ENCODE results near the gene CD28. TPM values are rescaled to one million over a fixed set of nuclear protein-coding genes. Genes with fewer than 3 reads are reported as not detected.
"Not testable (repeated sequence)": the region's sequence is repeated elsewhere in the genome, so short reads cannot be mapped to it uniquely, and the experiment has no call there.

The CD28 gene
- total and polyA plus RNA-seq, 2 experiments from 2014 or later, result 0.11 TPM

GRCh38 chr2:203694191-203694590, 12.2 kb upstream of the CD28 start:
- Histone ChIP-seq H3K4me3 (no peak overlapping the region), H3K79me2 (ENCODE audit: insufficient read depth) (no peaks in the 10 kb centered on the region), H3K27ac (no peak overlapping the region), H4K20me1 (ENCODE audit: insufficient read depth) (no peaks in the 10 kb centered on the region), H3K9ac (no peak overlapping the region), H3K9me3 (ENCODE audit: low read depth) (no peaks in the 10 kb centered on the region), H3K4me2 (ENCODE audit: unreplicated experiment) (no peak overlapping the region), H3K27me3 (replicated peaks; ENCODE audit: insufficient read depth) (no peaks in the 10 kb centered on the region), H3K4me1 (ENCODE audit: insufficient read depth) (peaks cover 14% of the 10 kb centered on the region), H3K9me2 (ENCODE audit: insufficient read depth) (no peaks in the 10 kb centered on the region), H3K36me3 (ENCODE audit: low read depth) (no peaks in the 10 kb centered on the region), H2AFZ (no peak overlapping the region), H3F3A (ENCODE audit: insufficient read depth) (peaks cover 9% of the 10 kb centered on the region; the same call in 1 of the 2 replicates)
- DNase-seq, result no peak
- 73 to 74% methylated on average over 3 of the region's 3 CpGs for WGBS, 2 experiments (ENCODE audit: low coverage in 1 of 2, low lambda C conversion rate in 2 of 2, missing lambda C conversion rate in 2 of 2)
- TF ChIP-seq EZH2phosphoT487 (IDR thresholded peaks at IDR 0.05; ENCODE audit: insufficient read depth, low read depth), result no peak
- TF ChIP-seq EZH2 (IDR thresholded peaks at IDR 0.05; ENCODE audit: insufficient read depth, poor library complexity, severe bottlenecking), result no peak
- in situ Hi-C loops (cut with MboI), result no loop called here

- H3K79me2 ChIP-seq (ENCODE audit: insufficient read depth), result no peaks in the 10 kb centered on the region
- H3K4me2 ChIP-seq (ENCODE audit: unreplicated experiment), result no peak overlapping the region
- no peaks in the 10 kb centered on the region for H3F3A ChIP-seq (ENCODE audit: insufficient read depth)
- no peaks in the 10 kb centered on the region for H3K9me3 ChIP-seq (ENCODE audit: low read depth)
- H4K20me1 ChIP-seq (ENCODE audit: insufficient read depth), result no peaks in the 10 kb centered on the region
- H2AFZ ChIP-seq, result no peak overlapping the region
- in situ Hi-C loops (cut with MboI), result no loop called here
- DNase-seq, result no peak
- no peaks in the 10 kb centered on the region for H3K27me3 ChIP-seq (replicated peaks; ENCODE audit: insufficient read depth)
- H3K27ac ChIP-seq, result no peak overlapping the region
- no peaks in the 10 kb centered on the region for H3K9me2 ChIP-seq (ENCODE audit: insufficient read depth)
- TF ChIP-seq EZH2phosphoT487 (IDR thresholded peaks at IDR 0.05; ENCODE audit: insufficient read depth, low read depth) (no peak), EZH2 (IDR thresholded peaks at IDR 0.05; ENCODE audit: insufficient read depth, poor library complexity, severe bottlenecking) (no peak)
- no peaks in the 10 kb centered on the region for H3K4me1 ChIP-seq (ENCODE audit: insufficient read depth)
- H3K36me3 ChIP-seq (ENCODE audit: low read depth), result no peaks in the 10 kb centered on the region
- H3K4me3 ChIP-seq, result no peak overlapping the region
- H3K9ac ChIP-seq, result no peak overlapping the region
- 63 to 69% methylated on average over 1 of the region's 1 CpG for WGBS, 2 experiments (ENCODE audit: low coverage in 1 of 2, low lambda C conversion rate in 2 of 2, missing lambda C conversion rate in 2 of 2)
These were observed 9.2 kb upstream of the CD28 start for GRCh38 chr2:203697190-203697589.

- H3K4me2 ChIP-seq (ENCODE audit: unreplicated experiment); DNase-seq; in situ Hi-C loops (cut with MboI); H3K27ac ChIP-seq; H3F3A ChIP-seq (ENCODE audit: insufficient read depth); H3K4me1 ChIP-seq (ENCODE audit: insufficient read depth); H3K27me3 ChIP-seq (replicated peaks; ENCODE audit: insufficient read depth); H3K9me3 ChIP-seq (ENCODE audit: low read depth); H3K4me3 ChIP-seq; H3K9me2 ChIP-seq (ENCODE audit: insufficient read depth); H3K79me2 ChIP-seq (ENCODE audit: insufficient read depth); H3K9ac ChIP-seq; H4K20me1 ChIP-seq (ENCODE audit: insufficient read depth); H3K36me3 ChIP-seq (ENCODE audit: low read depth); H2AFZ ChIP-seq: not testable (repeated sequence)
- WGBS, 2 experiments (ENCODE audit: low coverage in 1 of 2, low lambda C conversion rate in 2 of 2, missing lambda C conversion rate in 2 of 2), result 75 to 79% methylated on average over 2 of the region's 2 CpGs
These were observed 8.7 kb upstream of the CD28 start for GRCh38 chr2:203697763-203698162.

- H3K9ac ChIP-seq; H3K4me1 ChIP-seq (ENCODE audit: insufficient read depth); DNase-seq; H4K20me1 ChIP-seq (ENCODE audit: insufficient read depth); H3K9me2 ChIP-seq (ENCODE audit: insufficient read depth); in situ Hi-C loops (cut with MboI); H3K79me2 ChIP-seq (ENCODE audit: insufficient read depth); H3K27me3 ChIP-seq (replicated peaks; ENCODE audit: insufficient read depth); H3K4me2 ChIP-seq (ENCODE audit: unreplicated experiment); H3K4me3 ChIP-seq; H3K36me3 ChIP-seq (ENCODE audit: low read depth); H3K27ac ChIP-seq; H3K9me3 ChIP-seq (ENCODE audit: low read depth); H3F3A ChIP-seq (ENCODE audit: insufficient read depth); H2AFZ ChIP-seq: not testable (repeated sequence)
- WGBS, 2 experiments (ENCODE audit: low coverage in 1 of 2, low lambda C conversion rate in 2 of 2, missing lambda C conversion rate in 2 of 2), result 85% methylated on average over 5 of the region's 5 CpGs
These were observed 8.0 kb upstream of the CD28 start for GRCh38 chr2:203698410-203698809.

GRCh38 chr2:203704430-203704829, 2.0 kb upstream of the CD28 start:
- H3K9ac ChIP-seq, result no peak overlapping the region
- peaks cover 5% of the 10 kb centered on the region for H3K9me3 ChIP-seq (ENCODE audit: low read depth)
- H3K4me3 ChIP-seq, result no peak overlapping the region
- 88 to 96% methylated on average over 1 of the region's 1 CpG for WGBS, 2 experiments (ENCODE audit: low coverage in 1 of 2, low lambda C conversion rate in 2 of 2, missing lambda C conversion rate in 2 of 2)
- no peaks in the 10 kb centered on the region for H3K9me2 ChIP-seq (ENCODE audit: insufficient read depth)
- no peaks in the 10 kb centered on the region; the same call in 1 of the 2 replicates for H3K36me3 ChIP-seq (ENCODE audit: low read depth)
- no peak overlapping the region for H2AFZ ChIP-seq
- no peak for TF ChIP-seq EZH2phosphoT487 (IDR thresholded peaks at IDR 0.05; ENCODE audit: insufficient read depth, low read depth)
- no peaks in the 10 kb centered on the region for H4K20me1 ChIP-seq (ENCODE audit: insufficient read depth)
- DNase-seq, result no peak
- H3K27ac ChIP-seq, result no peak overlapping the region
- H3K27me3 ChIP-seq (replicated peaks; ENCODE audit: insufficient read depth), result no peaks in the 10 kb centered on the region
- no peaks in the 10 kb centered on the region for H3K4me1 ChIP-seq (ENCODE audit: insufficient read depth)
- in situ Hi-C loops (cut with MboI), result no loop called here
- no peak overlapping the region for H3K4me2 ChIP-seq (ENCODE audit: unreplicated experiment)
- no peaks in the 10 kb centered on the region for H3F3A ChIP-seq (ENCODE audit: insufficient read depth)
- no peaks in the 10 kb centered on the region for H3K79me2 ChIP-seq (ENCODE audit: insufficient read depth)

Data from GM23248 (cell line).